Heart right ventricle (tissue), 16 donors: Measurements from ENCODE around the gene NXN. TPM values are rescaled to one million over a fixed set of nuclear protein-coding genes. Genes with fewer than 3 reads are reported as not detected.
"Not testable (repeated sequence)": the region's sequence is repeated elsewhere in the genome, so short reads cannot be mapped to it uniquely, and the experiment has no call there.

Source experiments
- ATAC-seq, 8 donors: fragments of 200-7000 bp; cut with Tn5 transposase; one replicate each; pipeline ENCODE4 v1.9.1; 2020; ENCODE audit warnings: mild to moderate bottlenecking in 8 of 8, moderate library complexity in 8 of 8, moderate number of reproducible peaks in 1 of 8
- DNase-seq, 2 donors: peaks; one replicate each; pipeline ENCODE4 v3.0.0-alpha.2; 2020
- H3K27ac ChIP-seq, 10 donors: fragments of 200-600 bp; sonication (generic) in 2 of 10; one replicate each; pipeline versions ENCODE4 v1.5.0 to v1.8.0; 2020 to 2022; ENCODE audit warnings: mild to moderate bottlenecking in 3 of 10
- H3K27me3 ChIP-seq, 7 donors: fragments of 200-600 bp; one replicate each; pipeline ENCODE4 v1.8.0; 2021 to 2022; ENCODE audit warnings: mild to moderate bottlenecking in 2 of 7
- H3K36me3 ChIP-seq, 9 donors: fragments of 200-600 bp; sonication (generic) in 1 of 9; one replicate each; pipeline versions ENCODE4 v1.5.0 to v1.8.0; 2020 to 2022; ENCODE audit warnings: mild to moderate bottlenecking in 2 of 9
- H3K4me1 ChIP-seq, 9 donors: fragments of 200-600 bp; sonication (generic) in 1 of 9; one replicate each; pipeline versions ENCODE4 v1.5.0 to v1.8.0; 2020 to 2022; ENCODE audit warnings: mild to moderate bottlenecking in 4 of 9
- H3K4me3 ChIP-seq, 10 donors: fragments of 200-600 bp; sonication (generic) in 2 of 10; one replicate each; pipeline versions ENCODE4 v1.5.0 to v1.8.0; 2020 to 2022; ENCODE audit warnings: mild to moderate bottlenecking in 7 of 10, moderate library complexity in 2 of 10
- H3K9me3 ChIP-seq, 11 donors: fragments of 200-600 bp in 10 of 11; sonication (generic) in 2 of 11; one replicate each; pipeline versions ENCODE4 v1.5.0 to v1.8.0; 2013 to 2022; ENCODE audit warnings: mild to moderate bottlenecking in 2 of 11, control low read depth in 1 of 11, moderate library complexity in 1 of 11
- CTCF ChIP-seq, 9 donors: fragments of 200-600 bp; sonication (generic) in 2 of 9; IDR thresholded peaks; one replicate each; pipeline versions ENCODE4 v1.5.0 to v1.8.0; 2021 to 2022; ENCODE audit warnings: antibody characterized with exemption in 9 of 9, mild to moderate bottlenecking in 5 of 9, moderate library complexity in 1 of 9
- WGBS, 2 donors: extraction: QIAGEN DNeasy Blood & Tissue Kit; methylation state at CpG; one replicate each; pipeline ENCODE4 v1.1.7; 2013; ENCODE audit warnings: inconsistent platforms in 1 of 2; 5-methylcytosine and 5-hydroxymethylcytosine counted together
- intact Hi-C, 10 donors: fragments of 100-400 bp; cut with DNase I; formaldehyde crosslinking; loops; one replicate each; pipeline versions ENCODE4 v1.11.1 to v1.14.2; 2022
- polyA plus RNA-seq, 2 donors: library from polyadenylated mRNA; stranded (reverse); fragments of 200-250 nt; gene quantifications; one replicate each; pipeline ENCODE4 v1.2.3, GENCODE V29; 2013
- total RNA-seq, 10 donors: library from RNA; stranded (reverse); fragmentation: NEBNext Ultra II Directional in 3 of 10; extraction: Animal tissue kit (Norgen Biotek cat#: 25700) in 3 of 10; gene quantifications; one replicate each; pipeline versions ENCODE4 v1.2.1 to v1.2.4, GENCODE V29; 2021 to 2023
- donor health status: Arrhythmogenic right ventricular cardiomyopathy.
- donor health status: ischemic (EF 13 %, LVEDD 7.1; RV severe dilation, severe dysfunction).
- donor health status: healthy with polysubstance abuse.
- donor health status: DM: no; HTN: yes; CAD: no.
- donor health status: DM: no; HTN: no; CAD: no.
- donor health status: ischemic (EF 25% LVEDD 6.9; RV normal size, moderate dysfunction).
- donor health status: ischemic (EF 25% LVEDD 5.7; RV mildly dilated, moderate dysfunction).
- donor health status: healthy.
- donor health status: DM: yes; HTN: yes; CAD: no.
- donor health status: Ischemic cardiomyopathy.
- donor health status: ischemic (EF 35%, LVEDD 5.7; RV mildly dilated, moderate dysfunction).
- donor health status: nonischemic (EF 11% LVEDD 7.7; RV severe dilation, severe dysfunction).
- donor health status: DM: yes; HTN: yes; CAD: no.
- donor health status: PGD.
- donor health status: ischemic (EF 29% LVEDD 5.4; RV normal size, mild dysfunction).
- donor health status: nonischemic (EF 23%, LVEDD 6.1; RV moderate dilation, normal function).

The NXN gene
- total and polyA plus RNA-seq, 12 donors, result 9.9 to 24.4 (median 15.9) TPM

GRCh38 chr17:973053-973452 is 6.5 kb downstream of the NXN start:
- intact Hi-C loops, result loop anchor here in 3 of 10 donors (10.0 kb wide), 2 partner anchors 88 to 98 kb away; no protein-coding TSS in a partner anchor
- Histone ChIP-seq H3K9me3 (no peaks in the 10 kb centered on the region), H3K4me1 (peaks cover 0 to 34% (median 20%) of the 10 kb centered on the region in 9 donors), H3K27me3 (peaks cover 0 to 25% (median 0%) of the 10 kb centered on the region in 7 donors), H3K4me3 (no peak overlapping the region), H3K27ac (no peak overlapping the region), H3K36me3 (no peaks in the 10 kb centered on the region)
- ATAC-seq, result no peak
- TF ChIP-seq CTCF (IDR thresholded peaks at IDR 0.05), result no peak
- 86 to 89% methylated on average over 12 of the region's 12 CpGs for WGBS, 2 donors
- DNase-seq, result no peak

GRCh38 chr17:971861-972260 is 7.7 kb downstream of the NXN start:
- peaks cover 0 to 14% (median 0%) of the 10 kb centered on the region in 7 donors for H3K27me3 ChIP-seq
- 93 to 95% methylated on average over 14 of the region's 14 CpGs for WGBS, 2 donors
- H3K4me1 ChIP-seq, result peaks cover 0 to 23% (median 11%) of the 10 kb centered on the region in 9 donors
- ATAC-seq, H3K4me3 ChIP-seq, DNase-seq, H3K9me3 ChIP-seq, H3K27ac ChIP-seq, H3K36me3 ChIP-seq: not testable (repeated sequence)
- intact Hi-C loops, result loop anchor here in 3 of 10 donors (10.0 kb wide), 2 partner anchors 87 to 97 kb away; no protein-coding TSS in a partner anchor

- no peak for TF ChIP-seq CTCF (IDR thresholded peaks at IDR 0.05)
- Histone ChIP-seq H3K27me3 (peaks cover 0 to 9% (median 0%) of the 10 kb centered on the region in 7 donors), H3K36me3 (no peaks in the 10 kb centered on the region), H3K4me3 (no peak overlapping the region), H3K9me3 (no peaks in the 10 kb centered on the region), H3K4me1 (peaks cover 0 to 10% (median 4%) of the 10 kb centered on the region in 9 donors), H3K27ac (no peak overlapping the region)
- DNase-seq (no peak), ATAC-seq (no peak)
- 90% methylated on average over 9 of the region's 9 CpGs for WGBS, 2 donors
- intact Hi-C loops, result loop anchor here in 3 of 10 donors (10.0 kb wide), 2 partner anchors 86 to 96 kb away; no protein-coding TSS in a partner anchor
Measured at GRCh38 chr17:970364-970763, 9.2 kb downstream of the NXN start.

GRCh38 chr17:969811-970355 is 9.7 kb downstream of the NXN start:
- H3K27me3 ChIP-seq, result peaks cover 0 to 10% (median 0%) of the 10 kb centered on the region in 7 donors
- no peak overlapping the region for H3K27ac ChIP-seq
- 71 to 79% methylated on average over 18 of the region's 18 CpGs for WGBS, 2 donors
- no peak for TF ChIP-seq CTCF (IDR thresholded peaks at IDR 0.05)
- no peaks in the 10 kb centered on the region for H3K9me3 ChIP-seq
- ATAC-seq (no peak), DNase-seq (no peak)
- H3K4me3 ChIP-seq, result no peak overlapping the region
- intact Hi-C loops, result loop anchor here in 3 of 10 donors (10.0 kb wide), 2 partner anchors 85 to 95 kb away; no protein-coding TSS in a partner anchor
- H3K4me1 ChIP-seq, result peaks cover 0 to 5% (median 0%) of the 10 kb centered on the region in 9 donors
- no peaks in the 10 kb centered on the region for H3K36me3 ChIP-seq
